Keratinocyte (primary cell): ENCODE results near the gene VTI1A.

ENCODE experiments used
- CTCF ChIP-seq, 3 experiments: IDR thresholded peaks in 1 of 3; conservative IDR thresholded peaks in 1 of 3; optimal IDR thresholded peaks in 1 of 3; 2 replicates in 2 of 3; 3 replicates in 1 of 3; pipeline versions ENCODE3 to v1.5.1; 2011; ENCODE audit warnings: low read length in 3 of 3, mild to moderate bottlenecking in 3 of 3, moderate library complexity in 2 of 3, control low read depth in 1 of 3, inconsistent platforms in 1 of 3; ENCODE audit not compliant: insufficient read depth in 2 of 3; ENCODE audit errors: extremely low read depth in 1 of 3
- EZH2 ChIP-seq: IDR thresholded peaks from one replicate; pipeline ENCODE4 v1.6.1; 2012; ENCODE audit warnings: inconsistent platforms, mild to moderate bottlenecking, low read length, moderate library complexity

DNA sequence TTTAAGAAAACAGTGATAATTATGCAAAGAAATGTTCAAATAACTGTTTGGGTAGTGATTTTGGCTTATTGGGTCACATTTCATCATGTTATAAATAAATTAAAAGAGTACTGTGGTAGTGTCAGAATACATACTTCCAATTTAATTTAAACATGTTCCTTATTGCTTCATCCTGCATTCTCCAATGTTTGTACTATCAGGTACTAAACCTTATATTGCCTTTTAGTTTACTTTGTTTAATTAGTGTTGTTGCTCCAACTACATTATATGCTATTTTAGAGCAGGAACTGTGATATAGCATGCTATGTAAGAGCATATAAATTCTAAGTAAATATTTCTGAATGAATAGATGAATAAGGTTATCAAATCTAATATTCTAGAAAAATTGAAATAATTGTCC, 40.9 kb downstream of the VTI1A start:
- no peak for TF ChIP-seq CTCF (optimal IDR thresholded peaks at IDR 0.05 in 1 of 3, IDR thresholded peaks at IDR 0.05 in 1 of 3, conservative IDR thresholded peaks at IDR 0.05 in 1 of 3; ENCODE audit: extremely low read depth in 1 of 3, insufficient read depth in 2 of 3, low read length in 3 of 3)
- no peak for TF ChIP-seq EZH2
